GM21717 (cell line): ENCODE data around the gene ZNF462.

Source experiments
- ATAC-seq: cut with Tn5 transposase; IDR thresholded peaks from one replicate; pipeline ENCODE4 v1.9.1; 2021; ENCODE audit warnings: mild to moderate bottlenecking, moderate library complexity; ENCODE audit not compliant: unreplicated experiment

Gene ZNF462

GRCh38 chr9:107049803-107050184, 186.8 kb downstream of the ZNF462 start:
- no peak for ATAC-seq

GRCh38 chr9:107051392-107051791, 188.4 kb downstream of the ZNF462 start:
- no peak for ATAC-seq

GRCh38 chr9:107054146-107054545, 191.2 kb downstream of the ZNF462 start:
- ATAC-seq, result no peak

- ATAC-seq, result no peak
Observed at GRCh38 chr9:107059220-107059619, 196.3 kb downstream of the ZNF462 start.

GRCh38 chr9:107060062-107060461, 197.1 kb downstream of the ZNF462 start:
- ATAC-seq, result no peak
